NCI-H2227 (cell line): ENCODE data around the gene PMEL.
"Not testable (repeated sequence)": the region's sequence is repeated elsewhere in the genome, so short reads cannot be mapped to it uniquely, and the experiment has no call there.

Experiments
- DNase-seq: peaks from one replicate; lab custom pipeline; 2025; ENCODE audit not compliant: unreplicated experiment; lab: John Stamatoyannopoulos, UW

PMEL gene

DNA sequence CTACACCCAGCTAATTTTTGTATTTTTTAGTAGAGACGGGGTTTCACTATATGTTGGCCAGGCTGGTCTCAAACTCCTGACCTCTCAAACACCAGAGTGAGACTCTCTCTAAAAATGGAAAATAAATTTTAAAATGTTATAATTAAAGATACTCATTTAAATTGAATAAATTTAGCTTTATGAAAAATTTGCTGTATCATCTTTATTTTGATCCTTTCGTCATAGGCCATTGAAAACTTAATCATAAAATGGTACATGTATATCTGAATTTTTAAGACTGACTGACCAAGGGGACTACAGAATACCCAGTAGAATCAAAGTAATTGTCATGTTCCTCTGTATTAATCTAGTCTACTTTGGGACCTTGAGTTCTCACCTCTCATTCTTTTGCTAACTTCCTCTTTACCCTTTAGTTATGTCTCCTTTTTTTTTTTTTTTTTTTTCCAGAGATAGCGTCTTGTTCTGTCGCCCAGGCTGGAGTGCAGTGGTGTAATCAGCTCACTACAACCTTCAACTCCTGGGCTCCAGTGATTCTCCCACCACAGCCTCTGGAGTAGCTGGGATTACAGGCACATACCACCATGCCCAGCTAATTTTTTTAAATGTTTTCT, 17.5 kb upstream of the PMEL start:
- no peak for DNase-seq

DNA sequence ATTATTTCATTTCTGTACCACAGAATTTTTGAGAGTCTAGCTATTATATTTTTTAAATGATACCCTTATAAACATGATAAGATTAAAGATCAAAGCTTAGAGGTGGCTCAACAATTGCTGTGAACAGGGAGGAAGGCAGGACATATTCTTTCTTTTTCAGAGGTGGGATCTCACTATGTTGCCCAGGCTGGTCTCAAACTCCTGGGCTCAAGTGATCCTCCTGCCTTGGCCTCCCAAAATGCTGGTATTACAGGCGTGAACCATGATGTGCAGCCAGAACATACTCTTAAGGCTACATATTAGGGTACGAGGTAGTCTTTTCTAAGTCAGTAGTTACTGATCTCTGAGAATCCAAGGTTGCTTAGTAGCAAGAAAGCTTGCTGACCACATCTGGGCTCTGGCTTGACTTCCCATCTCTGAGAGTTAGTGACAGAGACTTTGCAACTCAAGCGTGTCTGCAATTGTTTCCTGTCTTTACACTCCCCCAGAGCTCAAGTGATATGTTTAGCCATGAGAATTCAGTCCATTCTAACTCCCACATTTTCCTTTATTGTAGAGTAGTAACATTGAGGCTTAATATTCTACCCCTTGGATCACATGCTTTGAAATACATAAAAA, 16.6 kb upstream of the PMEL start:
- no peak for DNase-seq

DNA sequence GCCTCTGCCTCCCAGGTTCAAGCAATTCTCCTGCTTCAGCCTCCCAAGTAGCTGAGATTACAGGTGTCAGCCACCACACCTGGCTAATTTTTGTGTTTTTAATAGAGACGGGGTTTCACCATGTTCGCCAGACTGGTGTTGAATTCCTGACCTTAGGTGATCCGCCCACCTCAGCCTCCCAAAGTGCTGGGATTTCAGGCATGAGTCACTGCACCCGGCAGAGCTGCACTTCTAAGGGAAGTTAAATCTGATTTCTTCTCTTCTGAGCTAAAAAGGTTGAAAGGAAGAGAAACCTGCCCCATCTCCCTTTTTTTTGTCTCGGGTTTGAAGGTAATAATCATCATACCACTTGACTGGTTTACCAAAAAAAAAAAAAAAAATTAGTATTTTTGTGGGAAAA, 16.0 kb upstream of the PMEL start:
- not testable (repeated sequence) for DNase-seq

DNA sequence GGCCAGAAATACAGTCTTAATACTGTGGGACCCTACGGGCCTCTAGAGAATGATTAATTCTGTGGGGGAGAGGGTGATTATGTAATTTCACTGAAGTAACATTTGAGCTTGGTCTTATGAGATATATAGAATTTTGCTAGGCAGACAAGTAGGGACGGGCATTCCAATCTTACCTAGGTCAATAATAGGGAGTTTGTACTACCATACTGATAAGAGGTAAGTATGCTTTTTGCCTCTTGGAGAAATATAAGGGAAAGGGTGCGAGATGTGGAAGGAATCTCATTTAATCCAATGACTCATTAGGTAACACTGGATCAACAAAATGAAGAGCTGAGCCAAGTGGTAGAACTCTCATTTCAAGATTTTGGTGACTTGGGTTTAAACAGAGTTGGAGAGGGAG, 13.2 kb upstream of the PMEL start:
- DNase-seq = no peak

DNA sequence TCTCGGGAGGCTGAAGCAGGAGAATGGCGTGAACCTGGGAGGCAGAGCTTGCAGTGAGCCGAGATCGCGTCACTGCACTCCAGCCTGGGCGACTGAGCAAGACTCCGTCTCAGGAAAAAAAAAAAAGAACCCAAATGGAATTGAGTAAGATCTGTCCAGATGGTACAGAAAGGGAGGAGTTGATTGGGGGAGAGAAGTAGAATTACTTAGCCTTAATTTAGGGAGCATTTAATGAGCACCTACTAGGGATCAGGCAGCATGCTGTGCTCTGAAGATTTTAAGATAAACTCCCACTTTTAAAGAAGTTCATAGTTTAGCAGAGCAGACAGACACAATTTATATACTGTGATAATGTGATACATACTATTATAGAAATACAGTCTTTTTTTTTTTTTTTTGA, 12.6 kb upstream of the PMEL start:
- DNase-seq = no peak

DNA sequence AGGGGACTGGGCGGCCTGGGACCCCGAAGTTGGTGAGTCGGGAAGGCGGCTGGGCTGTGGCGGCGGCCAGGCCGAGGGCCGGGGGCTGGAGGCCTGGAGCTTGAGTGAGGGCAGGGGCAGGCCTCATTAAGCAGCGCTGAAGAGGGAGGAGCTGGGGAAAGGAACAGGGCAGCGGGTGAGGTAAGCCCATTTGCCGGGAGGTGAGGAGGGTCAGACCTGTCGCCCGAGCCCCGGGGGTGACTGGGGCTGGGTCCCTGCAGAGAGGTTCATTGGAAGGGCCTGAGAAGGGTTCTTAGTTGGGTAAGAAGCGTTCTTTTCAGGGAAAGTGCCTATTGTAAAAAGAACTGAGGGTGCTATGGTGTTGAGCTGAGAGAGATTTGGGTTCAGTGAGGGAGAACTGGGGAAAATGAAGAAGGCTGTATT, 8.5 kb upstream of the PMEL start:
- DNase-seq = peak; percentile 30

GRCh38 chr12:55973599-55974307, 7.9 kb upstream of the PMEL start, which contains the start of gene RAB5B:
Gene RAB5B (plus strand): TSS chr12:55974078. CDS start chr12:55986961, 12,883 bp downstream.
- DNase-seq = peak; percentile 98

DNA sequence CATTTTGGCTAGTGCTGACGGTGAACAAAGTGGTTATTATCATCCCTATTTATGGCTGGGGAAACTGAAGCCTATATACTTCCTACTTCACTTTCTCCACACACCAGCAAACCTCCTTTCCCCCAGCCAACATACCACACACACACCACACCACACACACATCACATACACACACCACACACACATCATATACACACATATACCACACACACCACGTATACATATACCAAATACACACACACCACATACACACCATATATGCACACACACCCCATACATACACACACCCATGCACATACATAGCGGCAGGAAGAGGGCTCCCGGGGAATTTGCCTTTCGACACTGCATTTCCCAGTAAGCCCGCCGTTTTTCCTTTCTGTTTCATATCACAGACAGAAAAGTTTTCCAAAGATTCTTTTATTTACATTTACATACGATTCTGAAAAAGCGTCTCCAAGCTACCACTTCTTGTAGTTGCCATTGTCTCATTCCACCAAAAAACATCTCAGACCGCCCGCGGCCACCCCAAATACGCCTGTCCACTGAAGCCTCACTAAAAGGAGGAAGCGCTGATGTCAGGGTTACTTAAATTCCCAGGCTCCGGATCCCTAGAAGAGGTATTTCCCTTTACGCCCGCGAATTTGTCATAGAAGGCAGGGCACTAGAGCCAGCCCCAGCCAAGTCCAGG, 7.2 kb upstream of the PMEL start:
- no peak for DNase-seq

GRCh38 chr12:55972456-55972855, 6.6 kb upstream of the PMEL start:
- DNase-seq = no peak

DNA sequence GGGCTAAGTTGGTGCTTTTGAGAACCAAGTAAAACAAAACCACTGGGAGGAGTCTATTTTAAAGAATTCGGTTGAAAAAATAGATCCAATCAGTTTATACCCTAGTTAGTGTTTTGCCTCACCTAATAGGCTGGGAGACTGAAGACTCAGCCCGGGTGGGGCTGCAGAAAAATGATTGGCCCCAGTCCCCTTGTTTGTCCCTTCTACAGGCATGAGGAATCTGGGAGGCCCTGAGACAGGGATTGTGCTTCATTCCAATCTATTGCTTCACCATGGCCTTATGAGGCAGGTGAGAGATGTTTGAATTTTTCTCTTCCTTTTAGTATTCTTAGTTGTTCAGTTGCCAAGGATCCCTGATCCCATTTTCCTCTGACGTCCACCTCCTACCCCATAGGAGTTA, 6.2 kb upstream of the PMEL start:
- no peak for DNase-seq

- DNase-seq = no peak
Observed at GRCh38 chr12:55970775-55971174, 4.9 kb upstream of the PMEL start.

GRCh38 chr12:55969356-55969755, 3.5 kb upstream of the PMEL start:
- no peak for DNase-seq

DNA sequence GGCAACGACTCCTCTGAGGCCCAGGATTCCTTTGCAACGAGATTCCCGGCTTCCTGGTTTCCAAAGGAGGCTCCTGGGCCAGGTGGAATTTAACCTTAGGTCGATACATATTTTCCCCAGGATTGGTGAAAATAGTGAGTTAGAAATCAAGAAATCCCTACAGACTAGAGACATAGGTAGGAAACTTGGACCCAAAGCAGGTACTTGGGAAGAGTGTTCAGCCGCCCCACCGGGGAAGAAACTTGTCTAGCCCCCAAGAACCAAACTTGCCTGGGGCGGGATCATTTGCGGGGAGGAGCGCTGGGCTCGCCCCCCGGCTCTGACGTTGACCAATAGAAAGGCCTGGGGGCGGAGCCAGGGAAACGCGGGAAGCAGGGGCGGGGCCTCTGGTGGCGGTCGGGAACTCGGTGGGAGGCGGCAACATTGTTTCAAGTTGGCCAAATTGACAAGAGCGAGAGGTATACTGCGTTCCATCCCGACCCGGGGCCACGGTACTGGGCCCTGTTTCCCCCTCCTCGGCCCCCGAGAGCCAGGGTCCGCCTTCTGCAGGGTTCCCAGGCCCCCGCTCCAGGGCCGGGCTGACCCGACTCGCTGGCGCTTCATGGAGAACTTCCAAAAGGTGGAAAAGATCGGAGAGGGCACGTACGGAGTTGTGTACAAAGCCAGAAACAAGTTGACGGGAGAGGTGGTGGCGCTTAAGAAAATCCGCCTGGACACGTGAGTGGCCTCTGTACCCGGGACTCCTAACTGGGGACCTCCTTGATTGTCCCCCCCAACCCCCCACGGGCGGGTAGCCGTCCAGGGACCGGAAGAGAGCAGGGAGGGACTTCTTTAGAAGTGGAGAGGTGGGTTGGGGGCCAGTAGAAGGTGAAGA, 803 bp upstream of the PMEL start, which contains the start of gene CDK2:
Gene CDK2, plus strand, starts transcription at position 423 of the 874 bp plus-strand sequence. Its CDS starts 179 bp downstream, at position 602.
- DNase-seq = peak; percentile 83

GRCh38 chr12:55965240-55965639, 602 bp downstream of the PMEL start:
- no peak for DNase-seq

GRCh38 chr12:55963760-55964159, 2.1 kb downstream of the PMEL start:
- no peak for DNase-seq

DNA sequence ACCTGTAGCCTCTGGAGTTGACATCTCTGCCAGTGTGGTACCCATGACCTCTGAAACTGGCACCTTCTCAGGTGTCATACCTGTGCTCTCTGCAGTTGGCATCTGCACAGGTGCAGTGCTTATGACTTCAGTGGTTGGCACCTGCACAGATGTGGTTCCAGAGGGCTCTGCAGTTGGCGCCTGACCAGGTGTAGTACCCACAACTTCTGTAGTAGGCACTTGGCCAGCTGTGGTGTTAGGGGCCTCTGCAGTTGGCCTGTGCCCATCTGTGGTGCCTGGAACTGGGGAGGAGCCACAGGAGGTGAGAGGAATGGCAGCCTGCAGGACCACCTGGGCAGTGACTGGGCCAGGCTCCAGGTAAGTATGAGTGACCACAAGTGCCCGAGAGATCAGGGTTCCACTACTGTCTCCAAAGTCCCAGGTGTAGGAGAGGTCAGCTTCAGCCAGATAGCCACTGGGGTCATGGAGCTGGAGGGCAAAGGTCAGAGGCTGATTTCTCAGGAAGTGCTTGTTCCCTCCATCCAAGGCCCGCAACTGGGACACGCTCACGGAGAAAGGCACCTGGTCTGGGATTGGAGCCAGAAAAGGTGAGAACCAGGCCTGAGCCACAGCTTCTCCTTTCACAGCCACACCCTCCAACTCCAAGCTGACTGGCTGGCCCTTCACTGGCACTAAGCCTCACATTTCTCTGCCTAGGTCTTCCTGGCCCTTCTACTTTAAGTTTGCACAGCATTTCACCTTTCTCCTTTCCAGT, 8.6 kb downstream of the PMEL start:
- no peak for DNase-seq

DNA sequence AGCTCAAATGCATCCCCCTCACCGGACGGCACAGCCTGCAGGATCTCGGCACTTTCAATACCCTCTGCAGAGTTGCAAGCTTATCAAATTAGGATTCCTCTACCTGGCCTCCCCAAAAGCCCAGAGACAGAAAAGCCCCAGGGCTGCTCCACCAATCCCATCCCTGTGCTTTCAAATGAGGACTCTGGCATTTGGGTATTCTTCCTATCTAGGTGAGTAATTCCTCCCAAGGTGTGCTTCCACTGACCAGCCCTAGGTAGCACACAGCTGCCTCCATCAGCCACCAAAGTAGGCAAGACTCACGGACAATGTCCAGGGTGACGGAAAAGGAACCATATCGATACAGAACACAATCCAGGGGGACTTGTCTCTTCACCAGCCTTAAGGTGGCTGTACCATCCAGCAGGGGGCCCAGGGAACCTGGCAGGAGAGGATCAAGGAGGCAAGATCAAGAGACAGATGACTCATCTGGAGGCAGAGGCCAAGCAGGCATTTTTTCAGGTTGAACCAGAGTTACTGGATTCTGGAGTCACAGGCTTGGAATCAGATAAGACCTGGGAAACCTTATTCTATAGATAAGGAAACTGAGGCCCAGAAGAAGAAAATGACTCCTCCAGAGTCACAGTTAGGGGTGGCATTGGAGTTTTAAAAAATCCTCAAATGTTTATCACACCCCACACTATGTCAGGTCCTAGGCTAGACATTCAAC, 9.9 kb downstream of the PMEL start:
- no peak for DNase-seq

DNA sequence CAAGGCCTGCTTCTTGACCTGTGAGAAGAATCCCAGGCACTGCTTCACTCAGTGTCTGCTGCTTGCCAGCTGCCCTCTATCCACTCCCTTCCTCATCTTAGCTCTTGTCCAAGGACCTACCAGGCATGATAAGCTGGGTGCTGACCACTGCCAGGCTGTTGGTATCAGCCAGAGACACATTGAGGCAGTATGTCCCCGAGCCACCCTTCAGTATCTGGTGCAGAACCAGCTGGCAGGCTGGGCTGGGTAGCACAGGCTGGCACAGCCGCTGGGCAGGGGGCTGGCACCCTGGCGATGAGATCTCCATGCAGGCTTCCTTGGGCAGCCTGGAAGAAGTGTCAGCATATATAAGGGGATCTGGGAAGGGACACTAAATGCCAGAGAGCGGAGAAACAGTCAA, 10.5 kb downstream of the PMEL start:
- no peak for DNase-seq

DNA sequence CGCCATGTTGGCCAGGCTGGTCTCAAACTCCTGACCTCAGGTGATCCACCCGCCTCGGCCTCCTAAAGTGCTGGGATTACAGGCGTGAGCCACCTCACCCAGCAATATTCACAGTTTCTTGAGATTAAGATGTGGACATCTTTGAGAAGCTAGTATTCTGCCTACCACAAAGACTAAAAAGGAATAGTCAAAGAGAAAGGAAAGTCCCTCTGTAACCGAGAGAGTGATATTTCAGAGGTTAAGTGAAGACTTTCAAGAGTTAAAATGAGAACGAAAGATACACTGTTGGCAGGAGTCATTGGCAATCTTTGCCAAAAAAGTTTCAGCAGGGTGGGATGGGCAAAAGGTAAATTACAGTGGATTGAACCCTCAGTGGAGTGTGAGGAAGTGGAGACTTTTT, 19.3 kb downstream of the PMEL start:
- no peak for DNase-seq
